ENCODE measurements around the gene LZIC.
A peak's percentile ranks its signal among the peaks of the same experiment; 100 is the strongest.

LZIC gene

GRCh38 chr1:9904596-9904995 lies 38.6 kb downstream of the LZIC start:
- H3K27ac Mint-ChIP-seq, result peak overlapping the region; percentile 70
- H3K4me1 Mint-ChIP-seq (ENCODE audit: low read depth), result peaks cover 83% of the 10 kb centered on the region

GRCh38 chr1:9903801-9904527 lies 39.2 kb downstream of the LZIC start:
- Mint-ChIP-seq H3K27ac (no peak overlapping the region), H3K4me1 (ENCODE audit: low read depth) (peaks cover 83% of the 10 kb centered on the region), H3K36me3 (ENCODE audit: low read depth) (peaks cover 27% of the 10 kb centered on the region), H3K4me3 (no peak overlapping the region), H3K27me3 (no peaks in the 10 kb centered on the region), H3K9me3 (no peaks in the 10 kb centered on the region)
- intact Hi-C loops (cut with micrococcal nuclease), result no loop called here

More at GRCh38 chr1:9904596-9904995, 38.6 kb downstream of the LZIC start:
- intact Hi-C loops (cut with micrococcal nuclease), result no loop called here
- H3K36me3 Mint-ChIP-seq (ENCODE audit: low read depth), result peaks cover 33% of the 10 kb centered on the region
- no peak overlapping the region for H3K4me3 Mint-ChIP-seq
- no peaks in the 10 kb centered on the region for H3K9me3 Mint-ChIP-seq
- H3K27me3 Mint-ChIP-seq, result no peaks in the 10 kb centered on the region

GRCh38 chr1:9902060-9902452 lies 41.1 kb downstream of the LZIC start:
- H3K27ac Mint-ChIP-seq, result peak overlapping the region; percentile 95
- no peaks in the 10 kb centered on the region for H3K9me3 Mint-ChIP-seq
- H3K36me3 Mint-ChIP-seq (ENCODE audit: low read depth), result peaks cover 18% of the 10 kb centered on the region
- intact Hi-C loops (cut with micrococcal nuclease), result no loop called here
- H3K4me1 Mint-ChIP-seq (ENCODE audit: low read depth), result peaks cover 67% of the 10 kb centered on the region
- no peak overlapping the region for H3K4me3 Mint-ChIP-seq
- no peaks in the 10 kb centered on the region for H3K27me3 Mint-ChIP-seq

GRCh38 chr1:9901148-9902059 lies 41.8 kb downstream of the LZIC start:
- Mint-ChIP-seq H3K4me1 (ENCODE audit: low read depth) (peaks cover 63% of the 10 kb centered on the region), H3K27me3 (no peaks in the 10 kb centered on the region), H3K9me3 (no peaks in the 10 kb centered on the region), H3K27ac (peak overlapping the region; percentile 95), H3K36me3 (ENCODE audit: low read depth) (peaks cover 11% of the 10 kb centered on the region), H3K4me3 (peak overlapping the region; percentile 94)
- intact Hi-C loops (cut with micrococcal nuclease), result no loop called here

- H3K9me3 Mint-ChIP-seq, result no peaks in the 10 kb centered on the region
- H3K27me3 Mint-ChIP-seq, result no peaks in the 10 kb centered on the region
- peak overlapping the region; percentile 94 for H3K4me3 Mint-ChIP-seq
- intact Hi-C loops (cut with micrococcal nuclease), result no loop called here
- H3K27ac Mint-ChIP-seq, result peak overlapping the region; percentile 95
- peaks cover 6% of the 10 kb centered on the region for H3K36me3 Mint-ChIP-seq (ENCODE audit: low read depth)
- H3K4me1 Mint-ChIP-seq (ENCODE audit: low read depth), result peaks cover 65% of the 10 kb centered on the region
These were observed 42.8 kb downstream of the LZIC start for GRCh38 chr1:9900142-9901043.

- H3K4me3 Mint-ChIP-seq, result no peak overlapping the region
- H3K4me1 Mint-ChIP-seq (ENCODE audit: low read depth), result peaks cover 70% of the 10 kb centered on the region
- H3K27ac Mint-ChIP-seq, result peak overlapping the region; percentile 96
- H3K36me3 Mint-ChIP-seq (ENCODE audit: low read depth), result peaks cover 15% of the 10 kb centered on the region
- H3K27me3 Mint-ChIP-seq, result no peaks in the 10 kb centered on the region
- intact Hi-C loops (cut with micrococcal nuclease), result no loop called here
- H3K9me3 Mint-ChIP-seq, result no peaks in the 10 kb centered on the region
These were observed 49.1 kb downstream of the LZIC start for GRCh38 chr1:9894115-9894514.

GRCh38 chr1:9892563-9893528 lies 50.3 kb downstream of the LZIC start:
- Mint-ChIP-seq H3K4me1 (ENCODE audit: low read depth) (peaks cover 70% of the 10 kb centered on the region), H3K36me3 (ENCODE audit: low read depth) (peaks cover 19% of the 10 kb centered on the region), H3K9me3 (no peaks in the 10 kb centered on the region), H3K27ac (peak overlapping the region; percentile 96), H3K27me3 (no peaks in the 10 kb centered on the region), H3K4me3 (peak overlapping the region; percentile 61)
- intact Hi-C loops (cut with micrococcal nuclease), result no loop called here

GRCh38 chr1:9891207-9891606 lies 52.0 kb downstream of the LZIC start:
- Mint-ChIP-seq H3K27ac (peak overlapping the region; percentile 79), H3K27me3 (no peaks in the 10 kb centered on the region), H3K4me1 (ENCODE audit: low read depth) (peaks cover 68% of the 10 kb centered on the region), H3K4me3 (no peak overlapping the region), H3K9me3 (no peaks in the 10 kb centered on the region), H3K36me3 (ENCODE audit: low read depth) (peaks cover 33% of the 10 kb centered on the region)
- intact Hi-C loops (cut with micrococcal nuclease), result no loop called here

- Mint-ChIP-seq H3K27ac (peak overlapping the region; percentile 79), H3K4me3 (no peak overlapping the region), H3K4me1 (ENCODE audit: low read depth) (peaks cover 59% of the 10 kb centered on the region), H3K36me3 (ENCODE audit: low read depth) (peaks cover 42% of the 10 kb centered on the region), H3K9me3 (no peaks in the 10 kb centered on the region), H3K27me3 (no peaks in the 10 kb centered on the region)
- intact Hi-C loops (cut with micrococcal nuclease), result no loop called here
These were observed 52.9 kb downstream of the LZIC start for GRCh38 chr1:9890224-9890731.

- no peaks in the 10 kb centered on the region for H3K27me3 Mint-ChIP-seq
- no peak overlapping the region for H3K4me3 Mint-ChIP-seq
- peaks cover 51% of the 10 kb centered on the region for H3K36me3 Mint-ChIP-seq (ENCODE audit: low read depth)
- H3K4me1 Mint-ChIP-seq (ENCODE audit: low read depth), result peaks cover 61% of the 10 kb centered on the region
- intact Hi-C loops (cut with micrococcal nuclease), result no loop called here
- H3K9me3 Mint-ChIP-seq, result no peaks in the 10 kb centered on the region
- peak overlapping the region; percentile 79 for H3K27ac Mint-ChIP-seq
These were observed 53.8 kb downstream of the LZIC start for GRCh38 chr1:9889411-9889810.

- H3K27ac Mint-ChIP-seq, result no peak overlapping the region
- no peak overlapping the region for H3K4me3 Mint-ChIP-seq
- H3K4me1 Mint-ChIP-seq (ENCODE audit: low read depth), result peaks cover 61% of the 10 kb centered on the region
- intact Hi-C loops (cut with micrococcal nuclease), result no loop called here
- no peaks in the 10 kb centered on the region for H3K9me3 Mint-ChIP-seq
- H3K27me3 Mint-ChIP-seq, result no peaks in the 10 kb centered on the region
- peaks cover 56% of the 10 kb centered on the region for H3K36me3 Mint-ChIP-seq (ENCODE audit: low read depth)
These were observed 54.3 kb downstream of the LZIC start for GRCh38 chr1:9888886-9889285.

GRCh38 chr1:9887070-9887469 lies 56.1 kb downstream of the LZIC start:
- Mint-ChIP-seq H3K9me3 (no peaks in the 10 kb centered on the region), H3K27ac (no peak overlapping the region), H3K27me3 (no peaks in the 10 kb centered on the region), H3K4me3 (no peak overlapping the region), H3K36me3 (ENCODE audit: low read depth) (peaks cover 74% of the 10 kb centered on the region), H3K4me1 (ENCODE audit: low read depth) (peaks cover 65% of the 10 kb centered on the region)
- intact Hi-C loops (cut with micrococcal nuclease), result no loop called here

Measured in dendritic cell treated with granulocyte-macrophage colony-stimulating factor and Interleukin-4, amounts not matched to agents 40 ng/mL and 50 ng/mL, for 4 days (primary cell).